ENCODE measurements around the gene MIPOL1. TPM values are rescaled to one million over a fixed set of nuclear protein-coding genes. Genes with fewer than 3 reads are reported as not detected.

Gene MIPOL1
- total RNA-seq, 2 donors from 2014 or later, result 0.23 TPM; not detected in 1

Other genes starting within 250 kb of the MIPOL1 start
- gene SLC25A21, start 25.3 kb upstream of the MIPOL1 start, total RNA-seq, result not detected